ENCODE results near the gene AQR. TPM values are rescaled to one million over a fixed set of nuclear protein-coding genes. Genes with fewer than 3 reads are reported as not detected.
A peak's percentile ranks its signal among the peaks of the same experiment; 100 is the strongest.

AQR gene
- total RNA-seq (10 to 100 TPM; 13.5 to 17.2 (median 14.6) TPM), polyA plus RNA-seq (7.4 TPM)
- long read RNA-seq, donor 1, full-length matches to known transcripts: 6 of 10 reads
- long read RNA-seq, donor 1, partial matches to known transcripts: 3 of 10 reads
- long read RNA-seq, donor 1, other reads (novel, unspliced or antisense): 1 of 10 reads
- long read RNA-seq, donor 2, full-length matches to known transcripts: 6 of 6 reads
- long read RNA-seq, donor 2, partial matches to known transcripts: 0 of 6 reads
- long read RNA-seq, donor 2, other reads (novel, unspliced or antisense): 0 of 6 reads
- long read RNA-seq, donor 3, full-length matches to known transcripts: 26 of 40 reads
- long read RNA-seq, donor 3, partial matches to known transcripts: 7 of 40 reads
- long read RNA-seq, donor 3, other reads (novel, unspliced or antisense): 7 of 40 reads
- long read RNA-seq, donor 4, full-length matches to known transcripts: 5 of 5 reads
- long read RNA-seq, donor 4, partial matches to known transcripts: 0 of 5 reads
- long read RNA-seq, donor 4, other reads (novel, unspliced or antisense): 0 of 5 reads

GRCh38 chr15:34969340-34970097 is at the start of gene AQR:
AQR (minus strand) TSS chr15:34969742; CDS start chr15:34969613, 129 bp downstream.
- intact Hi-C loops (cut with DNase I): no loop called here
- ATAC-seq: peak; percentile 100
- peak; percentile 96 to 98 (median 97) for DNase-seq
- Histone ChIP-seq H3K27me3 (ENCODE audit: control insufficient read depth, insufficient read depth) (no peaks in the 10 kb centered on the region), H3K27ac (ENCODE audit: low read length) (peak within 1 kb of the TSS; percentile 96), H3K9me3 (ENCODE audit: control insufficient read depth, low read length) (no peaks in the 10 kb centered on the region), H3K4me1 (ENCODE audit: control insufficient read depth, insufficient read depth, low read length) (peaks cover 2% of the 10 kb centered on the region), H3K4me3 (ENCODE audit: low read length) (peak within 1 kb of the TSS; percentile 100)
- under 1% methylated on average over 44 of the region's 44 CpGs for WGBS

GRCh38 chr15:35014241-35014640 is 44.7 kb upstream of the AQR start:
- H3K4me3 ChIP-seq (ENCODE audit: low read length): no peak overlapping the region
- no peak overlapping the region for H3K27ac ChIP-seq (ENCODE audit: low read length)
- H3K9me3 ChIP-seq (ENCODE audit: control insufficient read depth, low read length): no peaks in the 10 kb centered on the region
- H3K4me1 ChIP-seq (ENCODE audit: control insufficient read depth, insufficient read depth, low read length): no peaks in the 10 kb centered on the region
- DNase-seq: no peak
- no peaks in the 10 kb centered on the region for H3K27me3 ChIP-seq (ENCODE audit: control insufficient read depth, insufficient read depth)
- intact Hi-C loops (cut with DNase I): no loop called here
- no peak for ATAC-seq

- Histone ChIP-seq H3K27ac (ENCODE audit: low read length) (no peak overlapping the region), H3K9me3 (ENCODE audit: control insufficient read depth, low read length) (no peaks in the 10 kb centered on the region), H3K4me3 (ENCODE audit: low read length) (no peak overlapping the region), H3K4me1 (ENCODE audit: control insufficient read depth, insufficient read depth, low read length) (no peaks in the 10 kb centered on the region), H3K27me3 (ENCODE audit: control insufficient read depth, insufficient read depth) (no peaks in the 10 kb centered on the region)
- intact Hi-C loops (cut with DNase I): no loop called here
- no peak for ATAC-seq
- no peak for DNase-seq
- WGBS: 55% methylated on average over 4 of the region's 4 CpGs
These were observed 43.8 kb upstream of the AQR start for GRCh38 chr15:35013370-35013769.

- intact Hi-C loops (cut with DNase I): no loop called here
These were observed 37.9 kb upstream of the AQR start for GRCh38 chr15:35007397-35007796.

GRCh38 chr15:35005933-35006332 is 36.4 kb upstream of the AQR start:
- intact Hi-C loops (cut with DNase I): no loop called here
- H3K4me1 ChIP-seq (ENCODE audit: control insufficient read depth, insufficient read depth, low read length): no peaks in the 10 kb centered on the region
- ATAC-seq (no peak), DNase-seq (no peak)
- no peaks in the 10 kb centered on the region for H3K9me3 ChIP-seq (ENCODE audit: control insufficient read depth, low read length)
- no peaks in the 10 kb centered on the region for H3K27me3 ChIP-seq (ENCODE audit: control insufficient read depth, insufficient read depth)
- WGBS: 94% methylated on average over 6 of the region's 6 CpGs
- no peak overlapping the region for H3K27ac ChIP-seq (ENCODE audit: low read length)
- no peak overlapping the region for H3K4me3 ChIP-seq (ENCODE audit: low read length)

More at GRCh38 chr15:35007397-35007796, 37.9 kb upstream of the AQR start:
- WGBS: 90% methylated on average over 2 of the region's 2 CpGs
- H3K4me1 ChIP-seq (ENCODE audit: control insufficient read depth, insufficient read depth, low read length): no peaks in the 10 kb centered on the region
- ATAC-seq: no peak
- H3K9me3 ChIP-seq (ENCODE audit: control insufficient read depth, low read length): no peaks in the 10 kb centered on the region
- DNase-seq: no peak
- no peak overlapping the region for H3K27ac ChIP-seq (ENCODE audit: low read length)
- no peaks in the 10 kb centered on the region for H3K27me3 ChIP-seq (ENCODE audit: control insufficient read depth, insufficient read depth)
- H3K4me3 ChIP-seq (ENCODE audit: low read length): no peak overlapping the region

GRCh38 chr15:35003928-35004327 is 34.4 kb upstream of the AQR start:
- Histone ChIP-seq H3K9me3 (ENCODE audit: control insufficient read depth, low read length) (no peaks in the 10 kb centered on the region), H3K4me1 (ENCODE audit: control insufficient read depth, insufficient read depth, low read length) (no peaks in the 10 kb centered on the region), H3K4me3 (ENCODE audit: low read length) (no peak overlapping the region), H3K27me3 (ENCODE audit: control insufficient read depth, insufficient read depth) (no peaks in the 10 kb centered on the region), H3K27ac (ENCODE audit: low read length) (no peak overlapping the region)
- intact Hi-C loops (cut with DNase I): no loop called here
- peak in 1 of 2 donors; percentile 73 for ATAC-seq
- WGBS: 24% methylated on average over 3 of the region's 3 CpGs
- DNase-seq: no peak

- Histone ChIP-seq H3K27ac (ENCODE audit: low read length) (no peak overlapping the region), H3K4me3 (ENCODE audit: low read length) (no peak overlapping the region), H3K4me1 (ENCODE audit: control insufficient read depth, insufficient read depth, low read length) (no peaks in the 10 kb centered on the region), H3K27me3 (ENCODE audit: control insufficient read depth, insufficient read depth) (no peaks in the 10 kb centered on the region), H3K9me3 (ENCODE audit: control insufficient read depth, low read length) (no peaks in the 10 kb centered on the region)
- DNase-seq (no peak), ATAC-seq (no peak)
- intact Hi-C loops (cut with DNase I): no loop called here
- WGBS: 35% methylated on average over 1 of the region's 1 CpG
These were observed 31.0 kb upstream of the AQR start for GRCh38 chr15:35000511-35000910.

- H3K27ac ChIP-seq (ENCODE audit: low read length): no peak overlapping the region
- no peak for ATAC-seq
- intact Hi-C loops (cut with DNase I): no loop called here
- H3K4me1 ChIP-seq (ENCODE audit: control insufficient read depth, insufficient read depth, low read length): no peaks in the 10 kb centered on the region
- no peak overlapping the region for H3K4me3 ChIP-seq (ENCODE audit: low read length)
- H3K27me3 ChIP-seq (ENCODE audit: control insufficient read depth, insufficient read depth): no peaks in the 10 kb centered on the region
- DNase-seq: no peak
- H3K9me3 ChIP-seq (ENCODE audit: control insufficient read depth, low read length): no peaks in the 10 kb centered on the region
- WGBS: 81% methylated on average over 7 of the region's 7 CpGs
These were observed 30.4 kb upstream of the AQR start for GRCh38 chr15:34999906-35000305.

GRCh38 chr15:34994925-34995324 is 25.4 kb upstream of the AQR start:
- no peak for DNase-seq
- intact Hi-C loops (cut with DNase I): no loop called here
- H3K9me3 ChIP-seq (ENCODE audit: control insufficient read depth, low read length): no peaks in the 10 kb centered on the region
- no peak overlapping the region for H3K27ac ChIP-seq (ENCODE audit: low read length)
- H3K4me1 ChIP-seq (ENCODE audit: control insufficient read depth, insufficient read depth, low read length): no peaks in the 10 kb centered on the region
- ATAC-seq: no peak
- WGBS: 83% methylated on average over 1 of the region's 1 CpG
- H3K4me3 ChIP-seq (ENCODE audit: low read length): no peak overlapping the region
- H3K27me3 ChIP-seq (ENCODE audit: control insufficient read depth, insufficient read depth): no peaks in the 10 kb centered on the region

GRCh38 chr15:34993877-34994276 is 24.3 kb upstream of the AQR start:
- intact Hi-C loops (cut with DNase I): no loop called here
- DNase-seq (no peak), ATAC-seq (no peak)
- Histone ChIP-seq H3K4me3 (ENCODE audit: low read length) (no peak overlapping the region), H3K9me3 (ENCODE audit: control insufficient read depth, low read length) (no peaks in the 10 kb centered on the region), H3K27me3 (ENCODE audit: control insufficient read depth, insufficient read depth) (no peaks in the 10 kb centered on the region), H3K4me1 (ENCODE audit: control insufficient read depth, insufficient read depth, low read length) (no peaks in the 10 kb centered on the region), H3K27ac (ENCODE audit: low read length) (no peak overlapping the region)
- WGBS: 88% methylated on average over 4 of the region's 4 CpGs

- Histone ChIP-seq H3K4me3 (ENCODE audit: low read length) (no peak overlapping the region), H3K27ac (ENCODE audit: low read length) (no peak overlapping the region), H3K4me1 (ENCODE audit: control insufficient read depth, insufficient read depth, low read length) (no peaks in the 10 kb centered on the region), H3K27me3 (ENCODE audit: control insufficient read depth, insufficient read depth) (no peaks in the 10 kb centered on the region), H3K9me3 (ENCODE audit: control insufficient read depth, low read length) (no peaks in the 10 kb centered on the region)
- ATAC-seq: no peak
- intact Hi-C loops (cut with DNase I): no loop called here
- WGBS: 91% methylated on average over 6 of the region's 6 CpGs
- no peak for DNase-seq
These were observed 23.9 kb upstream of the AQR start for GRCh38 chr15:34993412-34993811.

Data from right cardiac atrium (tissue), 5 donors.